DMS53 (cell line): ENCODE results near the gene CCDC122.

Source experiments
- DNase-seq: peaks from one replicate; lab custom pipeline; 2025; lab: John Stamatoyannopoulos, UW

The CCDC122 gene

DNA sequence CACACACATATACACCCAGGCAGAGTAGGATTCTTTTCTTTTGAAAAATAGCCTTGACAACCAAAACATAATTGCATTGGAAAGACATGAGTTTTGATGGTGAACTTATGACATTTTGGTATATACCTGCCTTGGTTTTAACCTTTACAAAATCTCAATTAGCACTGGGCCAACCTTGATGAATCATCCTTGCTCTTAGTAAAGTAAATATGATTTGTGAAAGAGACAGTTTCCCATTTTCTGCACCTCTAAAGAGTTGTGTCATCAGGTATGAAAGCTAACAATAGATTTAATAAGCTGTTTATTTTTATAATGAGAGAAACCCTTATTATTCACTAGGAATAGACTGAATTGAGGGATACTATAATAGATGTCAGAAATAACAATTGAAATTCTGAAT is 77.0 kb downstream of the CCDC122 start:
- DNase-seq, result peak; percentile 55

DNA sequence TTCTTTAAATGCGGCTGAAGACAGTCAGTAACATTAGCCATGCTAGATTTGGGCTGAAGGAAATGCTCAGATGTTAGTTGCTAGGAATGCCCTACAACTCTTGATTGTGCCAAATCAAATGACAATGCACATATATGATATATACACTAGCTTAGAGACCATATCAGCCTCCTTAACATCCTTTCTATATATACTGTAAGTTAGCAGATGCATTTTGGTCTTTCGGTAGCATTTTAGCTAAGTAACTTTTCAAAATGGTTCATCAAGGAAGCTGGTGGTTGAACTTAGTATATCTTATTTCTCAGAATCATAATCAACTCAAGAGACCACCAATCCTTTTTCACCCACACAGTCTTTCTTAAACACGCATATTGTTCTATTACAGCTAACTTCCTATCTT is 78.7 kb downstream of the CCDC122 start:
- no peak for DNase-seq

DNA sequence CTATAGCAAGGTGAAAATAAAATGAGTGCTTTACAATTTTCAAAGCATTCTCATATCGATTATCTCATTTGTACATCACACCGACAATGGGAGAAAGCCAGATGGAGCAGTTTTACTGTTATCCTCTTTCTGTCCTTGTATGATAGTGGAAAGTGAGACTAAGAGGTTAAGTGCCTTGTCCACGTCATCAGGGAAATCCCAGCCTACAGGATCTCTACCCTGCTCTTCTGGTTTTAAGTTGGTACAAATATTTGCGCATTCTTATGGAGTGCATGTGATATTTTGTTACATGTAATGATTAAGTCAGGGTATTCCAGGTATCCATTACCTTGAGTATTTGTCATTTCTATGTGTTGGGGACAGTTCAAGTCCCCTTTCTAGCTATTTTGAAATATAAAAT is 80.3 kb downstream of the CCDC122 start:
- peak; percentile 91 for DNase-seq

DNA sequence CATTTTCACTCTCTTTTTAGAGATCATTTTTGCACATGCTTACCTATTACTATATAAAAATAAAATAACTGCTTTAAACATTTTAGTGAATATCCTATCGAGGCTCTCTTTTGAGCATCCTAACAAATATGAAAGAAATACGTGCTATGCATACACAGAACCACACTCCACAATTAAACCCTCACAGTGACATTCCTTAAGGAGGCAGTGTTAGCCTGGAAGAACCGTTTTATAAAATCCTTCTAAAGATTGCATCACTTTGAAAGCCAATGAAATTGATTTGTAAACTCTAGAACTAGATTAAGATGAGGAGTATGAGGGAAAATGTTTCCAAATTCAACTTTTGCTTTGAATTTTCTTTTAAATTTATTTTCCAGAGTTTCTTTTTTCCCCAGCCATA is 81.7 kb downstream of the CCDC122 start:
- no peak for DNase-seq

DNA sequence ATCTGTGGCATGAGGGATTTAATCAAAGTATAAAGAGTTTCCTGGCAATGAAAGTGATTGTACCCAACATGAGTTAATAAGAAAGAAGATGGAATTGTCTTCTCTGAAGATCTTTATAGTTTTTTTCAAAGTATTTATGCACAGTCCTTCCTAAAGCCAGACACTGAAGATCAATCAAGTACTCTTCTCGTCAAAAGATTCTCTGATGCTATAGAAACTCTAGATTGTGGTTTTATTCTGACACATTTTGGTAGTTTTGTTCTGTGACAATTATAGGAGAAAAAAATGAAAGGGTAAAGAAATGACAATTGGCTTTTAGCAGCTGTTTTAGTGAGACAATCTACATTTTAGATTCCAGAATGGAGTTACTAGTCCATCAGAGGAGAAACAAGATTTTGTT is 82.4 kb downstream of the CCDC122 start:
- no peak for DNase-seq

DNA sequence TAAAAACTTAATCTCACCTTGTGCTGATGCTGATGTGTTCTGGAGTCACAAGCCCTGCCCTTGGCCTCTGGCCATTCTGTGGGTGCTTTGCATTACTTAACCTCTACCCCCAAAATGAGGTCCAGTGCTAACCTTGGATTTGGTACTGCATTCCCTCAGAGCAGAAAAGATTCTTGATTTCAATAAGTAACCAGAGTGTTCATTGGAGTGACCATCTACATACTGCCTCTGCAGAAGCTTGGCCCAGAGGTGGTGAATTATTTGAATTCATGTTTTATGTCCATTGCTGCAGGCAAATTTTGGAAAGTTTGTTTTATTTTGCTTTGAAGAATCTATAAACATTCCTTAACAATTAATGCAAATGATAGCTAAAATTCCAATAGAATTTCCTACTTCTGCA is 85.1 kb downstream of the CCDC122 start:
- no peak for DNase-seq

DNA sequence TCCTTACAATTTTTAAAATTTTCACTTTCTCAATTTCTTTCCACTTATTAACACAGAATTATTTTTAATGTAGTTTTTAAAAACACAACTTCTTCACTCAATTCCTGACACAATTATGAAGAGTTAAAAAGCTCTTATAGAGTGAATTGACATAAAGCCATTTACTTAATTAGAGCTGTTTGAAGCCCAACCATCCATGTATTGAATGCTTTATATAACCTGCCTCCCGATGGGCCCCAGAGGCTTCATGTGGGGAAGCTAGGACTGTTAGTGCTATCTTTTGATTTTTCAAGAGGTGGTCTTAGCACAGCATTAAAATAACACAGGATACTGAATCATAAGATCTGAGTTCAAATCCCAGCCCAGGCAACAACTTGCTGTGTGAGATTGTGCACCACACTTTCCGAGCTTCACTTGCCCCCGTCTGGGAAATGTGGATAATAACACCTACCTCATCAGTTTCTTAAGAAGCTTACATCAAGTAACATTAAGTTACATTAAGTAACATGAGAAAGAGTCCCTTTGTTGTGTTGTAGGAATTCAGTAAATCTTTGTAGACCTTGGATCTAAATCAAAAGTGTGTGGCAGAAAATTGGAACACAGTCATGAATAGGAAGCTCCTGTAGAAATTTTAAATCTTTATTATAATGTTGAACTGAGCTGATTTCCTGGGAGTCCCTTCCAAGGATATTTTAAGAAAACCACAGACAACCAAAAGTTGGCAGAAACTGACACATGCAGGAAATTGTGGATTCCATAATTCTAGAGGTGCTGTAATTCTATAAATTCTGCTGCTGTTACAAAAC is 87.3 kb downstream of the CCDC122 start:
- DNase-seq, result no peak

DNA sequence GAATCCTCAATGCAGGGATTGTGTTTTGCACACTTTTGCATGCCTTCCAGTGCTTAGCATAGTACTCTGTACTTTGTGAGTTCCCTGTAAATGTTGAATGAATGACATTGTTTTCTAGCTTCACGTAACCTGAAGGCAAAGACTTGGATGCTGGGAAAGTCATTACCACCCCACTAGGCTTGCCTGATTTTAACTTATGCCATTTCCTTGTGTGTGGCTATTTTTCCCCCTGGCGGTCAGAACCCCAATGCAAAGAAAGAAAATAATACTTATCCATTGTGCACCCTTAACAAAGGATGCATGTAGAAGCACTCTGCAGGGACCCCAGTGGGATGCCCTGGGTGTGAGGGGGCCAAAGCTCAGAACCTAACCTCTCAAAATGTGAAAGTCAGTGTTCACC is 91.5 kb downstream of the CCDC122 start:
- peak; percentile 69 for DNase-seq

DNA sequence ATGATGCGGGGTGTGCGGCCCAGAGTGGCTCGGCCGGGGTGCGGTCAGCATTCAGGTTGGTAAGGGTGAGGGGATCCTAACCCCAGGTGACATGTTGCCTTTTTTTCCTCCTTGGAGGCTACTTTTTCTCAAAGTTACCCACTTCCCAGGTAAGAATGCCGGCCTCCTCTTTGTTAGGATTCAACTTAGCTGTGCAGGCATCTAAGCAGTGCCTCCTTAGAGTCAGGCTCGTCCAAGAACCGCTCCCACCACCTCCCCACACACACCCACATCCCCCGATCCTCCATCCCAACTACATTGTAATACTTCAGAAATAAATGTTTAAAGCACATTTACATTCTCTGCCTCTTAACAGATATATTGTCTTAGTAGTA is 92.0 kb downstream of the CCDC122 start:
- DNase-seq, result peak; percentile 57

DNA sequence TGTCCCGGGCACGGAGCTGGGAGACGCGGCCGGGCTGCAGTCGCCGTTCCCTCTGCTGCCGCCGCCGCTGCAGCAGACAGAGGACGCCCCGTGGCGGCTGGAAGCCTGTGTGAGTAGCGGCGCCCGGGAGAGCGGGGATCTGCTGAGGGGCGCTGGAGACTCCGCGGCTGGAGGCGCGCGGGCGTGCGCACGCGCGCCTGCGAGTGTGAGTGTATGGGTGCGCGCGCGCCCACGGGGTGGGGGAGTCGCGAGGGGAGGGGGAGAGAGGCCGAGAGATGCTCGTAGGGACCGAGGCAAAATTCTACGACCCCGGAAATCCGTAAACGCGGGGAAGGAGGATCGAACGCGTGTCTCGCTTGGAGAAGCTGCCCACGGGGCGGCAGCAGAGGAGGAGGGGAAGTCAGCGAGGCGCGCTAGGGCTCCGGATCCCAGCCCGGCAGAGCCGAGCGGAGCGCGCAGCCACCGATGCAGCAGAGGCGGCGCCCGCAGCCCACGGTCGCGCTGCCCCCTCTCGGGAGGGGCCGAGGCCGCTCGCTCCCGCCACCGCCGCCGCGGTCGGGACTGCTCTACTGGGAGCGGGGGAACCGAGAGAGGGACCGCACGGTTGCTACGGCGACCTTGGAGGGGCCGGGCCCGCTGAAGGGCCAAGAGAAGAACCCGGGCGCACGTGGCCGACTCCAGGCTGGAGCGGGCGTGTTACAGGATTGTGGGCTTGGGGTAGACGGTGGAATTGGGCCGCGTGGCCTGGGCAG is 92.6 kb downstream of the CCDC122 start, which contains the start of gene ENOX1:
Gene ENOX1, minus strand, starts transcription at position 207 of the 752 bp plus-strand sequence.
- DNase-seq, result peak; percentile 89

DNA sequence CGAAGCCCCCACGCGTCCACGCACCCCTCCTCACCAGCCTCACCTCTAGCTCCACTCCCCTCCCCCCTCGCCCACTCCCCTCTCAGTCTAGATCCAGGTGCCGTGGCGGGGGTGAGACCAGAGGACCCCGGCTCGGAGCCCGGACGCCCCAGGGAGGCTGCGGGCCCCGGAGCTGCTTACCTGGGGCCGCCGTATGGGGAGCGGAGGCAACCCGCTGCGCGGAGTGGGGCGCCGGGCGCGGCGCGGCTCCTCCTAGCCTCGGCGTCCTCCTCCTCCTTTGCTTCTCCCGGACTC is 93.1 kb downstream of the CCDC122 start:
- no peak for DNase-seq
